CD4-positive, CD25-positive, alpha-beta regulatory T cell (primary cell): ENCODE data around the gene FHOD1. TPM values are rescaled to one million over a fixed set of nuclear protein-coding genes. Genes with fewer than 3 reads are reported as not detected.
A peak's percentile ranks its signal among the peaks of the same experiment; 100 is the strongest.

ENCODE experiments used
- ATAC-seq, 2 donors: fragments of 150-1000 bp; cut with Tn5 transposase; one replicate each; pipeline ENCODE4 v1.10.0; 2021; ENCODE audit warnings: low read depth in 2 of 2, moderate number of reproducible peaks in 2 of 2, moderate library complexity in 1 of 2
- DNase-seq, 3 donors: peaks; one replicate each; pipeline versions ENCODE4 v3.0.0 to v3.0.0-alpha.2; 2012 to 2022; ENCODE audit warnings: mixed read lengths in 1 of 3
- H3K27ac ChIP-seq: one replicate; pipeline ENCODE4 v1.7.0; 2013; ENCODE audit warnings: mild to moderate bottlenecking, low read length; ENCODE audit not compliant: insufficient read depth, poor library complexity, severe bottlenecking
- H3K27me3 ChIP-seq: one replicate; pipeline ENCODE4 v1.7.0; 2013; ENCODE audit warnings: low read length; ENCODE audit not compliant: control insufficient read depth, insufficient read depth
- H3K36me3 ChIP-seq: one replicate; pipeline ENCODE4 v1.7.0; 2013; ENCODE audit warnings: mild to moderate bottlenecking, low read length, moderate library complexity; ENCODE audit not compliant: control insufficient read depth, insufficient read depth
- H3K4me1 ChIP-seq: 2 replicates; pipeline ENCODE4 v1.7.0; 2013; ENCODE audit warnings: mild to moderate bottlenecking, low read length; ENCODE audit not compliant: insufficient read depth, control insufficient read depth, poor library complexity, severe bottlenecking
- H3K4me3 ChIP-seq: one replicate; pipeline ENCODE4 v1.7.0; 2013; ENCODE audit warnings: low read depth, mild to moderate bottlenecking, low read length, moderate library complexity
- H3K9me3 ChIP-seq, 2 experiments: 1 replicate in 1 of 2; 2 replicates in 1 of 2; pipeline ENCODE4 v1.7.0; 2013; ENCODE audit warnings: low read length in 2 of 2, mild to moderate bottlenecking in 1 of 2, moderate library complexity in 1 of 2; ENCODE audit not compliant: control insufficient read depth in 2 of 2
- H3K27ac Mint-ChIP-seq, 3 donors: one replicate each; pipeline ENCODE4 v1.8.0; 2020 to 2022; ENCODE audit warnings: mild to moderate bottlenecking in 3 of 3, mixed read lengths in 3 of 3, moderate library complexity in 2 of 3
- H3K27me3 Mint-ChIP-seq: one replicate; pipeline ENCODE4 v1.8.0; 2022; ENCODE audit warnings: mild to moderate bottlenecking, mixed read lengths
- H3K36me3 Mint-ChIP-seq: one replicate; pipeline ENCODE4 v1.8.0; 2020; ENCODE audit warnings: mixed read lengths
- H3K4me1 Mint-ChIP-seq, 4 donors: one replicate each; pipeline ENCODE4 v1.8.0; 2020 to 2022; ENCODE audit warnings: mixed read lengths in 4 of 4, mild to moderate bottlenecking in 1 of 4
- H3K4me3 Mint-ChIP-seq, 4 donors: one replicate each; pipeline ENCODE4 v1.8.0; 2020 to 2022; ENCODE audit warnings: mild to moderate bottlenecking in 4 of 4, mixed read lengths in 4 of 4, moderate library complexity in 3 of 4
- H3K9me3 Mint-ChIP-seq, 7 donors: one replicate each; pipeline ENCODE4 v1.8.0; 2020 to 2022; ENCODE audit warnings: mixed read lengths in 7 of 7, mild to moderate bottlenecking in 3 of 7, moderate library complexity in 2 of 7
- polyA plus RNA-seq, 4 donors: library from polyadenylated mRNA; unstranded; fragments of 300-500 nt; fragmentation: Illumina TruSeq; gene quantifications; one replicate each; pipeline ENCODE4 v1.2.3, GENCODE V29; 2021
- total RNA-seq: library from RNA; stranded (reverse); gene quantifications from one replicate; pipeline ENCODE4 v1.2.3, GENCODE V29; 2022

Gene FHOD1
- total and polyA plus RNA-seq, 5 donors from 2014 or later: 1.9 to 34.5 (median 3.6) TPM

DNA sequence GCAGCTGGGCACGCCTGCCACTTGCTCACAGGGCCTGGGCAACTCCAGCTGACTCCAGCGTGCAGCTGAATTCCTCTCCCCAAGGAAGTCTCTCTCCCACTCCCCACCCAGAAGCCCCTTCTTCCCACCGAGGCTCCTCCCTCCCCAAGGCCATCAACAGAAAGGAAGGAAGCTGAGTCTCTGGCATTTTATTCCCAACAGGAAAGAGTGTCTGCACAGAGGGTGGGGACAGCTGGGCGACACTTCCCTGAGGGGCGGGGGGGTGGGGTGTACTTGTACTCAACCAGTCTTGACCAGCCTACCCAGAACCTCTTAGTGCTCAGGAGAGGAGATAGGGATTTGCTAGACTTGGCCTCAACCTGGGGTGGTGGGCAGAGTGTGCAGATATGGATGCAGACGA is 57.2 kb downstream of the FHOD1 start, which contains the start of gene EXOC3L1:
TSS of gene EXOC3L1 (minus strand) at position 96 of the 400 bp plus-strand sequence. CDS start 460 bp downstream, outside the sequence.
- H3K27ac ChIP-seq: no peak within 1 kb of the TSS
- no peaks in the 10 kb centered on the region for H3K9me3 Mint-ChIP-seq
- H3K4me3 ChIP-seq: no peak within 1 kb of the TSS
- H3K27ac Mint-ChIP-seq: no peak within 1 kb of the TSS
- peaks cover 13 to 49% (median 23%) of the 10 kb centered on the region in 4 donors for H3K4me1 Mint-ChIP-seq
- peaks cover 35% of the 10 kb centered on the region for H3K4me1 ChIP-seq
- H3K4me3 Mint-ChIP-seq: peak within 1 kb of the TSS in 2 of 4 donors; percentile 54 to 97
- DNase-seq: no peak
- H3K27me3 Mint-ChIP-seq: peaks cover 10% of the 10 kb centered on the region
- H3K27me3 ChIP-seq: peaks cover 3% of the 10 kb centered on the region
- ATAC-seq: no peak
- H3K36me3 Mint-ChIP-seq: peaks cover 3% of the 10 kb centered on the region
- H3K36me3 ChIP-seq: peaks cover 13% of the 10 kb centered on the region
- no peaks in the 10 kb centered on the region for H3K9me3 ChIP-seq

- peaks cover 3% of the 10 kb centered on the region for H3K27me3 ChIP-seq
- Mint-ChIP-seq H3K27ac (no peak overlapping the region), H3K36me3 (no peaks in the 10 kb centered on the region), H3K4me3 (no peak overlapping the region), H3K4me1 (peaks cover 13 to 43% (median 21%) of the 10 kb centered on the region in 4 donors), H3K27me3 (peaks cover 10% of the 10 kb centered on the region), H3K9me3 (no peaks in the 10 kb centered on the region)
- peaks cover under 1% of the 10 kb centered on the region for H3K36me3 ChIP-seq
- H3K27ac ChIP-seq: no peak overlapping the region
- peaks cover 42% of the 10 kb centered on the region for H3K4me1 ChIP-seq
- H3K4me3 ChIP-seq: no peak overlapping the region
- DNase-seq (no peak), ATAC-seq (no peak)
- H3K9me3 ChIP-seq: no peaks in the 10 kb centered on the region
Measured at GRCh38 chr16:67188798-67189197, 58.5 kb downstream of the FHOD1 start.

GRCh38 chr16:67188323-67188722 is 59.0 kb downstream of the FHOD1 start:
- Mint-ChIP-seq H3K36me3 (no peaks in the 10 kb centered on the region), H3K27me3 (peaks cover 10% of the 10 kb centered on the region), H3K4me3 (peak overlapping the region in 2 of 4 donors; percentile 62 to 69), H3K9me3 (no peaks in the 10 kb centered on the region), H3K4me1 (peaks cover 13 to 38% (median 17%) of the 10 kb centered on the region in 4 donors), H3K27ac (no peak overlapping the region)
- ATAC-seq: no peak
- no peaks in the 10 kb centered on the region for H3K36me3 ChIP-seq
- no peak for DNase-seq
- no peaks in the 10 kb centered on the region for H3K9me3 ChIP-seq
- H3K27ac ChIP-seq: no peak overlapping the region
- H3K4me3 ChIP-seq: no peak overlapping the region
- peaks cover 3% of the 10 kb centered on the region for H3K27me3 ChIP-seq
- peaks cover 38% of the 10 kb centered on the region for H3K4me1 ChIP-seq

DNA sequence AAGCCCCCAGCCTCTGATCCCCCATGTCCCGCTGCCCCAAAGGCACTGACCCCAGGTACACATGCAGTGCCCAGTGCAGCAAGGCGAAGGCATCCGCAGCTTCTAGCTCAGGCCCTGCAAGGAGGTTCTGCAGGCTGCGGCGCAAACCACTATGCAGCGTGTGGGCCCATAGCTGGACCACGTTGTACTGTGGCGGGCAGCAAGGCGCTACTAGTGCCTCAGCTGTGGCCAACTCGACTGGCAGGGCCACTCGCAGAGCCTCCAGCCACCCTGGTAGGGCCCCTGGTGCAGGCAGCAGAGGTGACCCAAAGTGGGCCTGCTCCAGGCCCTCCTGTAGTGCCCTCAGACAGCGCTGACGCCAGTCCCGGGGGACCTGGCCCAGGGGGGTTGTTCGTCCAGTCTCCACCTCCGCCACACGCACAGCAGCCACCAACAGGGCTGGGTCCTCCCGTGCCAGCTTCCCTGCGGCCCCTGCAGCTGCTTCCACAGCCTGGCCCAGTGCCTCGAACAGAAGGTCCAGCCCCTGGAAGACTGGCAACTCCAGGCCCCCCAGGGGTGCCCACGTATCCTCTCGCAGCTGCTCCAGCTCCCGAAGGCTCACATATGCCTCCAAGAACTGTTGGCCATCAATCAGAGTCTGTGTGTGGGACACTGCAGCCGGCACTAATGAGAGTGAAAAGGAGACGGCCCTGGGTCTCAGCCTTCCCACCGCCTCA is 59.9 kb downstream of the FHOD1 start:
- ATAC-seq: no peak
- no peak for DNase-seq
- Mint-ChIP-seq H3K27ac (no peak overlapping the region), H3K27me3 (peaks cover 10% of the 10 kb centered on the region), H3K36me3 (no peaks in the 10 kb centered on the region), H3K4me3 (peak overlapping the region in 1 of 4 donors; percentile 27), H3K4me1 (peaks cover 12 to 28% (median 15%) of the 10 kb centered on the region in 4 donors), H3K9me3 (no peaks in the 10 kb centered on the region)
- Histone ChIP-seq H3K4me3 (no peak overlapping the region), H3K27ac (no peak overlapping the region), H3K9me3 (no peaks in the 10 kb centered on the region), H3K27me3 (peaks cover 3% of the 10 kb centered on the region), H3K4me1 (peaks cover 28% of the 10 kb centered on the region), H3K36me3 (no peaks in the 10 kb centered on the region)

- H3K27me3 ChIP-seq: peaks cover 3% of the 10 kb centered on the region
- no peak for ATAC-seq
- H3K9me3 ChIP-seq: no peaks in the 10 kb centered on the region
- peaks cover 22% of the 10 kb centered on the region for H3K4me1 ChIP-seq
- H3K9me3 Mint-ChIP-seq: no peaks in the 10 kb centered on the region
- peaks cover 8 to 23% (median 11%) of the 10 kb centered on the region in 4 donors for H3K4me1 Mint-ChIP-seq
- peaks cover 10% of the 10 kb centered on the region for H3K27me3 Mint-ChIP-seq
- no peak for DNase-seq
- no peak overlapping the region for H3K27ac ChIP-seq
- no peaks in the 10 kb centered on the region for H3K36me3 ChIP-seq
- peak overlapping the region in 2 of 4 donors; percentile 27 to 59 for H3K4me3 Mint-ChIP-seq
- H3K27ac Mint-ChIP-seq: no peak overlapping the region
- no peaks in the 10 kb centered on the region for H3K36me3 Mint-ChIP-seq
- no peak overlapping the region for H3K4me3 ChIP-seq
Measured at GRCh38 chr16:67186550-67186950, 60.7 kb downstream of the FHOD1 start.

DNA sequence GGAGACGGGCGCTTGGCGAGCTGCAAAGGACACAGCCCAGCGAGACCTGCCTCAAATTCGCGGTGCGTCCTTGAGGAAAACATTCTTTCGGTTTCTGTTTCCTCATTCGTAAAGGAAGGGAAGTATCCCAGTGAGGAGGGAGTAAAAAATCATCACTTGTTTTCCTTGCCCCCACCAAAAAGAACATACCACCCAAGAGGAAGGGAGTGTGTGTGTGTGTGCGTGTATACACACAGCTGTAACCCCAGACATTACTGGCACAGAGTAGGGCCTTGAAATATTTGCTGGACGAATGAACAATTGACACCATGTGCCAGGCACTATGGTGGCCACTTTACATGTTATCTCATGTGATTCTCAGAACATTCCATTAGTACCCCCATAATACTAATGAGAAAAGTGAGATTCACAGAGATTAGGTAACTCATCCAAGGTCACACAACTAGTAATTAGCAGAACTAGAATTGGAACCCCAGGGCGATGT is 61.6 kb downstream of the FHOD1 start:
- H3K36me3 Mint-ChIP-seq: no peaks in the 10 kb centered on the region
- no peaks in the 10 kb centered on the region for H3K36me3 ChIP-seq
- H3K4me3 ChIP-seq: no peak overlapping the region
- no peaks in the 10 kb centered on the region for H3K9me3 Mint-ChIP-seq
- H3K27ac Mint-ChIP-seq: peak overlapping the region in 2 of 3 donors; percentile 82 to 93
- ATAC-seq: no peak
- peaks cover 10% of the 10 kb centered on the region for H3K27me3 Mint-ChIP-seq
- H3K27ac ChIP-seq: no peak overlapping the region
- H3K4me3 Mint-ChIP-seq: peak overlapping the region in 3 of 4 donors; percentile 88 to 94 (median 92)
- H3K9me3 ChIP-seq: no peaks in the 10 kb centered on the region
- peaks cover 18% of the 10 kb centered on the region for H3K4me1 ChIP-seq
- peaks cover 3% of the 10 kb centered on the region for H3K27me3 ChIP-seq
- peaks cover 4 to 17% (median 7%) of the 10 kb centered on the region in 4 donors for H3K4me1 Mint-ChIP-seq
- DNase-seq: no peak

DNA sequence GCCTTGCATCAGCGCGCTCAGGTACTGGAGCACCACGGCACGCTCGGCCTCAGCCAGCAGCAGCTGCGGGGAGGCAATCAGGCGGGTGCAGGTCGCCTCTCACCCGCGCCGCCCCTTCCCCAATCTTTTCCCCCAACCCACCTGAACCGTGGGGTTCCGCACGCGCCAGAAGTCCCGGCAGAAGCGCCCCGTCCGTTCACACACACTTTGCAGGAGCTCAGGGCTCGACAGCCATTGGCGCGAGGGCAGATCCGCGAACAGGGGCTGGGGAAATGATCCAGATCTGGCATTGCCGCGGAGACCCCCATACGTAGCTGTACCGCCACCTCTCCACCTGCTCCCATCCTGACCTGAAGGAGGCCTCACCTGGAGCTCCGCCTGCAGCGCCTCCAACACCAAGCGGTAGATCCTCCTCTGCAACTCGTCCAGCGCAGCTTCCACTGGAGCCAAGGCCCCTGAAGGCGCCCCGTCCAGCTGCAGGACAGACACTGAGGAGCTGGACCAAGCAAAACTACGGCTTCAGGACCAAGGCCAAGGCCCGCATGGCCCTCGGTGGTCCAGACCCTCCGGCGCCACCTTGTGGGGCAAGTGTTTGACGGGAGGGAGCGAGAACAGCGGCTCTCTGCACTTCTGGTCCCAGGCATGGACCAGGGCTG is 62.2 kb downstream of the FHOD1 start:
- Histone ChIP-seq H3K27ac (no peak overlapping the region), H3K4me3 (no peak overlapping the region), H3K27me3 (peaks cover 3% of the 10 kb centered on the region), H3K36me3 (no peaks in the 10 kb centered on the region), H3K9me3 (no peaks in the 10 kb centered on the region), H3K4me1 (peaks cover 18% of the 10 kb centered on the region)
- Mint-ChIP-seq H3K27me3 (peaks cover 10% of the 10 kb centered on the region), H3K9me3 (no peaks in the 10 kb centered on the region), H3K27ac (peak overlapping the region in 2 of 3 donors; percentile 82 to 93), H3K4me3 (peak overlapping the region in 3 of 4 donors; percentile 88 to 94 (median 92)), H3K4me1 (peaks cover 4 to 17% (median 7%) of the 10 kb centered on the region in 4 donors), H3K36me3 (no peaks in the 10 kb centered on the region)
- peak; percentile 71 to 79 (median 74) for DNase-seq
- no peak for ATAC-seq
